ENCODE results near the gene STEAP3.

STEAP3 gene

DNA sequence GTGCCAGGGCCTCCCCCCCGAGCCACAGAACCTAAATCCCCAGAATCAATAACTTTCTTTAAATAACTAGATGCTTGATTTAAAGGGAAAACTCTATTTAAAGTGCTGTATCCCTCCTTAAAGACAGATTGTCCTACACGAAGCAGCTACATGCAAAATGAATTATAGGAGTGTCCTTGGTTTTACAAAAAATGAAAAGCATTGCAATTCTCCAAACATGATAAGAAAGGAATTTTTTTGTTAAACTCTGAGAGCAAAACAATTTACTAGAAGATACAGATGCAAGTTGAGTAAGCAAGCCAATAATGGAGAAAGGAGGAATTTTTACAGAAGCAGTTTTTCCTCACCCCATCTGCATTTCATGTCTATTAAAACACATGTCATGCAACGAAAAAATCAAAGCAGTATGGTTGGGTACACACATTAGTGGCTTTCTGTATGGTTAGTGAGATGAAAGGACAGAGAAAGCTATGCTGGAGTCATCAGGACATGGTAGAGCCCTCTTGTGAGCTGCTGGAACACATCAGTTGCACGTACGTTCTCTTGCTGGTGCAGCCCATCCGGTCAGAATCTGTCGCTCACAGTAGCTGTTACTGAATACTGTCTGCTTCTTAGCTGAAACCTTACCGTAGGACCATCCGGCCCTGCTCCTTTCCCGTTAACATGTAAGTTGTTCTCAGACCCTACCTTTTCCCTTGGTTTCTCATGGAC is 25.9 kb upstream of the STEAP3 start:
- DNase-seq: no peak
- H3K9me3 ChIP-seq (ENCODE audit: control insufficient read depth, low read length): no peaks in the 10 kb centered on the region
- H3K27me3 ChIP-seq (replicated peaks; ENCODE audit: control insufficient read depth, insufficient read depth, low read length, poor library complexity, severe bottlenecking): no peaks in the 10 kb centered on the region
- no peaks in the 10 kb centered on the region for H3K36me3 ChIP-seq (ENCODE audit: control insufficient read depth, insufficient read depth, low read length)
- no peaks in the 10 kb centered on the region for H3K4me1 ChIP-seq (ENCODE audit: control insufficient read depth, insufficient read depth, low read length, poor library complexity, severe bottlenecking)
- H3K4me3 ChIP-seq (ENCODE audit: insufficient read depth, low read depth, low read length, poor library complexity, severe bottlenecking): no peak overlapping the region
- H3K27ac ChIP-seq (ENCODE audit: insufficient read depth, low read length, poor library complexity, severe bottlenecking): no peak overlapping the region

- no peaks in the 10 kb centered on the region for H3K27me3 ChIP-seq (replicated peaks; ENCODE audit: control insufficient read depth, insufficient read depth, low read length, poor library complexity, severe bottlenecking)
- no peaks in the 10 kb centered on the region for H3K36me3 ChIP-seq (ENCODE audit: control insufficient read depth, insufficient read depth, low read length)
- no peak overlapping the region for H3K27ac ChIP-seq (ENCODE audit: insufficient read depth, low read length, poor library complexity, severe bottlenecking)
- no peaks in the 10 kb centered on the region for H3K9me3 ChIP-seq (ENCODE audit: control insufficient read depth, low read length)
- no peak for DNase-seq
- H3K4me1 ChIP-seq (ENCODE audit: control insufficient read depth, insufficient read depth, low read length, poor library complexity, severe bottlenecking): no peaks in the 10 kb centered on the region
- H3K4me3 ChIP-seq (ENCODE audit: insufficient read depth, low read depth, low read length, poor library complexity, severe bottlenecking): no peak overlapping the region
These were observed 25.3 kb upstream of the STEAP3 start for GRCh38 chr2:119198240-119198840.

DNA sequence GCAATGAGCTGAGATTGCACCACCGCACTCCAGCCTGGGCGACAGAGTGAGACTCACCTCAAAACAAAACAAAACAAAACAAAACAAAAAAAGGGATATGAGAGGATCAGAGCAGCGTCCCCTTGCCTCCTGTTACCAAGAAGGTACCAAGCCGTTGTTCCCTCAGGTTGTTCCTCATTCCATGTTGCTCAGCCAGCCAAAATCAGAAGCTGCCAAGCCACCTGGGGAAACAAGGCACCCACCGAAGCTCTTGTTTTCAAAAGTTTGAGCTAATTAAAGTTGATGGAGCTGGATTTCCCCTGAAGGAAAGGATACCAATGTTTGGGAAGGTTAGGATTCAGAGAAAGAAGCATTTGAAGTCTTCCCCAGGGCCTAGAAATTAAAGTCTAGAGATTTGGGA is 21.8 kb upstream of the STEAP3 start:
- no peaks in the 10 kb centered on the region for H3K36me3 ChIP-seq (ENCODE audit: control insufficient read depth, insufficient read depth, low read length)
- no peak overlapping the region for H3K4me3 ChIP-seq (ENCODE audit: insufficient read depth, low read depth, low read length, poor library complexity, severe bottlenecking)
- DNase-seq: no peak
- no peaks in the 10 kb centered on the region for H3K4me1 ChIP-seq (ENCODE audit: control insufficient read depth, insufficient read depth, low read length, poor library complexity, severe bottlenecking)
- no peaks in the 10 kb centered on the region for H3K9me3 ChIP-seq (ENCODE audit: control insufficient read depth, low read length)
- H3K27me3 ChIP-seq (replicated peaks; ENCODE audit: control insufficient read depth, insufficient read depth, low read length, poor library complexity, severe bottlenecking): no peaks in the 10 kb centered on the region
- no peak overlapping the region for H3K27ac ChIP-seq (ENCODE audit: insufficient read depth, low read length, poor library complexity, severe bottlenecking)

DNA sequence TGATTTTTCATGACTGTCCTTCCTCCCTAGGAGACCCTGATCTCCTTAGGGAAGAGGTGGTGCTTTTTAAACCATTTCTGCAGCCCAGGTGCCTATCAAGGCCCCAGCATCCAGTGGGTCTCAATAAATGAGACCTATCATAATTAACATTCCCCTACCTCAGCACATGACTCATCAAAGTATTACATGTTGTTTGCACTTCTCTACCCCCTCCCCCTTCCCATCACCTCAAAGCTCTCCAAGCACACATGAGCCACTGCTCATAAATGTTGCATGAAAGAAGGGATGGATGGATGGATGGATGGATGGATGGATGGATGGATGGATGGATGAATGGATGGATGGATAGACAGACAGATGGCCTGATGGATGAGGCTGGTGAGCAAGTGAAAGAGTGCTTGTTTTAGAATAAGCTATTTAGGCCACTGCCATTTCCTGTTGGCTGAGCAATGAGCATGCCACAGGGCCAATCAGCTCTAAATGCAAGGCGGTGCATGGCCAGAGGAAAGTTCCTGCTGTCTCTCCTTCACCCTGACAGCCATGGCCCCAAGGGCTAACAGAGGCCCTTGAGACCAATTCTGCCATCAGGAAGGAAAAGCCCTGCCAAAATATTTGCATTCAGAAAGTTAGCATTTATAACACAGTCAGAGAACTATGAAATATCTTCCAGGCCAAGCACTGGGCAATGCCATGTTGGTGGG is 20.9 kb upstream of the STEAP3 start:
- no peaks in the 10 kb centered on the region for H3K9me3 ChIP-seq (ENCODE audit: control insufficient read depth, low read length)
- DNase-seq: no peak
- no peaks in the 10 kb centered on the region for H3K27me3 ChIP-seq (replicated peaks; ENCODE audit: control insufficient read depth, insufficient read depth, low read length, poor library complexity, severe bottlenecking)
- no peak overlapping the region for H3K27ac ChIP-seq (ENCODE audit: insufficient read depth, low read length, poor library complexity, severe bottlenecking)
- no peaks in the 10 kb centered on the region for H3K36me3 ChIP-seq (ENCODE audit: control insufficient read depth, insufficient read depth, low read length)
- no peaks in the 10 kb centered on the region for H3K4me1 ChIP-seq (ENCODE audit: control insufficient read depth, insufficient read depth, low read length, poor library complexity, severe bottlenecking)
- no peak overlapping the region for H3K4me3 ChIP-seq (ENCODE audit: insufficient read depth, low read depth, low read length, poor library complexity, severe bottlenecking)

GRCh38 chr2:119204525-119204924 is 19.1 kb upstream of the STEAP3 start:
- Histone ChIP-seq H3K4me3 (ENCODE audit: insufficient read depth, low read depth, low read length, poor library complexity, severe bottlenecking) (no peak overlapping the region), H3K27ac (ENCODE audit: insufficient read depth, low read length, poor library complexity, severe bottlenecking) (no peak overlapping the region), H3K36me3 (ENCODE audit: control insufficient read depth, insufficient read depth, low read length) (no peaks in the 10 kb centered on the region), H3K27me3 (replicated peaks; ENCODE audit: control insufficient read depth, insufficient read depth, low read length, poor library complexity, severe bottlenecking) (no peaks in the 10 kb centered on the region), H3K4me1 (ENCODE audit: control insufficient read depth, insufficient read depth, low read length, poor library complexity, severe bottlenecking) (no peaks in the 10 kb centered on the region), H3K9me3 (ENCODE audit: control insufficient read depth, low read length) (no peaks in the 10 kb centered on the region)
- no peak for DNase-seq

GRCh38 chr2:119205001-119205706 is 18.5 kb upstream of the STEAP3 start:
- H3K36me3 ChIP-seq (ENCODE audit: control insufficient read depth, insufficient read depth, low read length): no peaks in the 10 kb centered on the region
- H3K27me3 ChIP-seq (replicated peaks; ENCODE audit: control insufficient read depth, insufficient read depth, low read length, poor library complexity, severe bottlenecking): no peaks in the 10 kb centered on the region
- H3K4me1 ChIP-seq (ENCODE audit: control insufficient read depth, insufficient read depth, low read length, poor library complexity, severe bottlenecking): no peaks in the 10 kb centered on the region
- DNase-seq: no peak
- H3K27ac ChIP-seq (ENCODE audit: insufficient read depth, low read length, poor library complexity, severe bottlenecking): no peak overlapping the region
- no peak overlapping the region for H3K4me3 ChIP-seq (ENCODE audit: insufficient read depth, low read depth, low read length, poor library complexity, severe bottlenecking)
- H3K9me3 ChIP-seq (ENCODE audit: control insufficient read depth, low read length): no peaks in the 10 kb centered on the region

DNA sequence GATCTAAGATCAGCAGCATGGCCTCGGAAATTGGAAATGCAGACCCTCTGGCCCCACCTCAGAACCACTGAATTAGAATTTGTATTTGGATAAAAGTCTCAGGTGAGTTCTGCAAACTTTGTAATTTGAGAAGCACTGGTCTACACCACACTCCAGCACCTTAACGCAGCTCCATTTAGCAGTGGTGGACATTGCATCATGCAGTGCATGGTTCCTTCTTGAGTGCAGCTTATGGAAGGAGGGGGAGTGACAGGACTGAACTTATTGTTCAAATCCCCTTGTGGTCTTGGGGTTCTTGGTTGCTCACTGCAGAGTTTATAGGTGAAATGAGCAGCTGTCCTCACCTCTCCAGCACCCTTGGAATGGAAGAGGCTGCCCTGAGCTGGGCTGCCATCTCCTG is 17.4 kb upstream of the STEAP3 start:
- no peak overlapping the region for H3K4me3 ChIP-seq (ENCODE audit: insufficient read depth, low read depth, low read length, poor library complexity, severe bottlenecking)
- no peak overlapping the region for H3K27ac ChIP-seq (ENCODE audit: insufficient read depth, low read length, poor library complexity, severe bottlenecking)
- H3K36me3 ChIP-seq (ENCODE audit: control insufficient read depth, insufficient read depth, low read length): no peaks in the 10 kb centered on the region
- H3K9me3 ChIP-seq (ENCODE audit: control insufficient read depth, low read length): no peaks in the 10 kb centered on the region
- no peak for DNase-seq
- no peaks in the 10 kb centered on the region for H3K27me3 ChIP-seq (replicated peaks; ENCODE audit: control insufficient read depth, insufficient read depth, low read length, poor library complexity, severe bottlenecking)
- H3K4me1 ChIP-seq (ENCODE audit: control insufficient read depth, insufficient read depth, low read length, poor library complexity, severe bottlenecking): no peaks in the 10 kb centered on the region

DNA sequence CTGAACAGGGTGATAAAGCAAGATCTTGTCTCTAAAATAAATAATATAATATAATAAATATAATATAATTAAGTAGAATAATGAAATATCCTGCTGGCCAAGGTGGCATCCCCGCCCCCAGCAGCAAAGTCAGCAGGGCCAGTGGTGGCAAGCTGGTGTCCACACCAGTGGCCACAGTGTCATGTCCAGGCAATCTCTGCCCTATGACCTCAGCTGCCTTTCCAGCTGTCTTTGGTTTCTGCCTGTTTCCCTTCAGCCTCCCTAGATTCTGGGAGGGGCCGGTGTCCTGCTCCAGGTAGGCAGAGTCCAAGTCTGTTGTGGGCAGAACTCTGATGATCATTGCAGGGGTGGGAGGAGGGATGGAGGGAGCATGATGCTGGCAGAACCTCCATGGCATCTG is 16.2 kb upstream of the STEAP3 start:
- no peaks in the 10 kb centered on the region for H3K27me3 ChIP-seq (replicated peaks; ENCODE audit: control insufficient read depth, insufficient read depth, low read length, poor library complexity, severe bottlenecking)
- no peak for DNase-seq
- H3K27ac ChIP-seq (ENCODE audit: insufficient read depth, low read length, poor library complexity, severe bottlenecking): no peak overlapping the region

GRCh38 chr2:119208791-119209203 is 14.8 kb upstream of the STEAP3 start:
- H3K27me3 ChIP-seq (replicated peaks; ENCODE audit: control insufficient read depth, insufficient read depth, low read length, poor library complexity, severe bottlenecking): no peaks in the 10 kb centered on the region
- no peak for DNase-seq
- H3K4me3 ChIP-seq (ENCODE audit: insufficient read depth, low read depth, low read length, poor library complexity, severe bottlenecking): no peak overlapping the region
- H3K9me3 ChIP-seq (ENCODE audit: control insufficient read depth, low read length): no peaks in the 10 kb centered on the region
- H3K27ac ChIP-seq (ENCODE audit: insufficient read depth, low read length, poor library complexity, severe bottlenecking): no peak overlapping the region
- no peaks in the 10 kb centered on the region for H3K36me3 ChIP-seq (ENCODE audit: control insufficient read depth, insufficient read depth, low read length)
- H3K4me1 ChIP-seq (ENCODE audit: control insufficient read depth, insufficient read depth, low read length, poor library complexity, severe bottlenecking): no peaks in the 10 kb centered on the region

More for the DNA sequence above, 16.2 kb upstream of the STEAP3 start:
- H3K4me1 ChIP-seq (ENCODE audit: control insufficient read depth, insufficient read depth, low read length, poor library complexity, severe bottlenecking): no peaks in the 10 kb centered on the region
- H3K36me3 ChIP-seq (ENCODE audit: control insufficient read depth, insufficient read depth, low read length): no peaks in the 10 kb centered on the region
- H3K9me3 ChIP-seq (ENCODE audit: control insufficient read depth, low read length): no peaks in the 10 kb centered on the region
- H3K4me3 ChIP-seq (ENCODE audit: insufficient read depth, low read depth, low read length, poor library complexity, severe bottlenecking): no peak overlapping the region

Measured in effector memory CD4-positive, alpha-beta T cell (primary cell).